ENCODE data around the gene ZFP30. TPM values are rescaled to one million over a fixed set of nuclear protein-coding genes. Genes with fewer than 3 reads are reported as not detected.
"Not testable (repeated sequence)": the region's sequence is repeated elsewhere in the genome, so short reads cannot be mapped to it uniquely, and the experiment has no call there.

Gene ZFP30
- total RNA-seq, 3 donors from 2014 or later, result 8.2 to 14.7 (median 11.0) TPM

- no peak for TF ChIP-seq CTCF (IDR thresholded peaks at IDR 0.05)
- H3K9me3 ChIP-seq, result peaks cover 5% of the 10 kb centered on the region
- ATAC-seq (peak; percentile 98), DNase-seq (peak; percentile 84 to 86 (median 84))
- H3K36me3 ChIP-seq (ENCODE audit: low read depth), result no peaks in the 10 kb centered on the region
- no peaks in the 10 kb centered on the region for H3K4me1 ChIP-seq (ENCODE audit: low read depth)
- intact Hi-C loops (cut with DNase I, micrococcal nuclease), result no loop called here
- H3K4me3 ChIP-seq, result peak overlapping the region; percentile 9
Observed at GRCh38 chr19:37691881-37692504, 36.7 kb upstream of the ZFP30 start.

GRCh38 chr19:37683520-37683919 lies 28.3 kb upstream of the ZFP30 start:
- intact Hi-C loops (cut with DNase I, micrococcal nuclease), result no loop called here
- TF ChIP-seq CTCF (IDR thresholded peaks at IDR 0.05), result no peak
- DNase-seq (no peak), ATAC-seq (no peak)
- no peaks in the 10 kb centered on the region for H3K4me1 ChIP-seq (ENCODE audit: low read depth)
- H3K36me3 ChIP-seq (ENCODE audit: low read depth), result no peaks in the 10 kb centered on the region
- peaks cover 31% of the 10 kb centered on the region for H3K9me3 ChIP-seq
- H3K4me3 ChIP-seq, result no peak overlapping the region

GRCh38 chr19:37669450-37669914 lies 14.2 kb upstream of the ZFP30 start:
- ATAC-seq (no peak), DNase-seq (no peak)
- H3K4me1 ChIP-seq (ENCODE audit: low read depth), result no peaks in the 10 kb centered on the region
- no peak overlapping the region for H3K4me3 ChIP-seq
- TF ChIP-seq CTCF (IDR thresholded peaks at IDR 0.05), result no peak
- no peaks in the 10 kb centered on the region for H3K36me3 ChIP-seq (ENCODE audit: low read depth)
- intact Hi-C loops (cut with DNase I, micrococcal nuclease), result no loop called here
- H3K9me3 ChIP-seq, result peaks cover 94% of the 10 kb centered on the region

GRCh38 chr19:37657157-37657556 lies 1.9 kb upstream of the ZFP30 start:
- intact Hi-C loops (cut with DNase I, micrococcal nuclease); ATAC-seq: not testable (repeated sequence)

GRCh38 chr19:37655689-37656371 lies 565 bp upstream of the ZFP30 start:
- Histone ChIP-seq H3K36me3 (ENCODE audit: low read depth) (no peaks in the 10 kb centered on the region), H3K9me3 (peaks cover 1% of the 10 kb centered on the region), H3K4me1 (ENCODE audit: low read depth) (peaks cover 20% of the 10 kb centered on the region), H3K4me3 (peak overlapping the region; percentile 50)
- intact Hi-C loops (cut with DNase I, micrococcal nuclease), result no loop called here
- no peak for TF ChIP-seq CTCF (IDR thresholded peaks at IDR 0.05)
- peak; percentile 89 to 91 (median 90) for DNase-seq
- ATAC-seq, result peak; percentile 83

More at GRCh38 chr19:37657157-37657556, 1.9 kb upstream of the ZFP30 start:
- H3K4me3 ChIP-seq; H3K36me3 ChIP-seq (ENCODE audit: low read depth); DNase-seq; H3K9me3 ChIP-seq: not testable (repeated sequence)
- peaks cover 20% of the 10 kb centered on the region for H3K4me1 ChIP-seq (ENCODE audit: low read depth)

- intact Hi-C loops (cut with DNase I, micrococcal nuclease), result no loop called here
- no peaks in the 10 kb centered on the region for H3K36me3 ChIP-seq (ENCODE audit: low read depth)
- H3K9me3 ChIP-seq, result peaks cover 4% of the 10 kb centered on the region
- ATAC-seq (peak; percentile 76), DNase-seq (peak; percentile 27 to 73 (median 66))
- peak overlapping the region; percentile 50 for H3K4me3 ChIP-seq
- H3K4me1 ChIP-seq (ENCODE audit: low read depth), result peaks cover 20% of the 10 kb centered on the region
- no peak for TF ChIP-seq CTCF (IDR thresholded peaks at IDR 0.05)
Observed at GRCh38 chr19:37654629-37655300, 500 bp downstream of the ZFP30 start.
